ENCODE data around the gene ZBED3.

DNA sequence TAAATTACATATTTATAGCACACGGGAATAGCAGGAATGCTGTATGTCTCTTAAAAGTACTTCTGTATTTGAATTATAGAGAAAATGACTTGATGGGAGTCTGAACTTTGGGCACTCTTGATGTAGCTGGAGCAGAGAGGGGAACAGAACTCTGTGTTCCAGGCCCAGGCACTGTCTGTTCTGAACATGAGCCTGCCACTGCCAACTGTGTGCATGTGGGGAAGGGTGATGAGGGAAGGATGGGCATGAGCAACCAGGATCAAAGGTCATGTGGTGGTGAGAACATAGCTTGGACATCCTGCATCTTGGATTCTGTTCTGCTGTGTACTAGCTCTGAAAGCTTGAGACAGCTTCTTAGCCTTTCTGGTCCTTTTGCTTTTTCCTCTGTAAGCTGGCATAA, 16.4 kb upstream of the ZBED3 start:
- TF ChIP-seq, protein P1, sequence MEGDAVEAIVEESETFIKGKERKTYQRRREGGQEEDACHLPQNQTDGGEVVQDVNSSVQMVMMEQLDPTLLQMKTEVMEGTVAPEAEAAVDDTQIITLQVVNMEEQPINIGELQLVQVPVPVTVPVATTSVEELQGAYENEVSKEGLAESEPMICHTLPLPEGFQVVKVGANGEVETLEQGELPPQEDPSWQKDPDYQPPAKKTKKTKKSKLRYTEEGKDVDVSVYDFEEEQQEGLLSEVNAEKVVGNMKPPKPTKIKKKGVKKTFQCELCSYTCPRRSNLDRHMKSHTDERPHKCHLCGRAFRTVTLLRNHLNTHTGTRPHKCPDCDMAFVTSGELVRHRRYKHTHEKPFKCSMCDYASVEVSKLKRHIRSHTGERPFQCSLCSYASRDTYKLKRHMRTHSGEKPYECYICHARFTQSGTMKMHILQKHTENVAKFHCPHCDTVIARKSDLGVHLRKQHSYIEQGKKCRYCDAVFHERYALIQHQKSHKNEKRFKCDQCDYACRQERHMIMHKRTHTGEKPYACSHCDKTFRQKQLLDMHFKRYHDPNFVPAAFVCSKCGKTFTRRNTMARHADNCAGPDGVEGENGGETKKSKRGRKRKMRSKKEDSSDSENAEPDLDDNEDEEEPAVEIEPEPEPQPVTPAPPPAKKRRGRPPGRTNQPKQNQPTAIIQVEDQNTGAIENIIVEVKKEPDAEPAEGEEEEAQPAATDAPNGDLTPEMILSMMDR (conservative IDR thresholded peaks at IDR 0.05; ENCODE audit: low read depth, low read length), result no peak
- no peak for TF ChIP-seq EZH2 (IDR thresholded peaks at IDR 0.05; ENCODE audit: low read length, unreplicated experiment)

Measured in PC-3 (cell line).